T-helper 1 cell treated with Interleukin-12 subunit alpha and Interleukin-12 subunit beta and Interleukin-4 antibody, amounts not matched to agents 30 ng/mL and 1 ng/mL, for 36 hours (primary cell): ENCODE data around the gene ZBTB39. TPM values are rescaled to one million over a fixed set of nuclear protein-coding genes. Genes with fewer than 3 reads are reported as not detected.
"Not testable (repeated sequence)": the region's sequence is repeated elsewhere in the genome, so short reads cannot be mapped to it uniquely, and the experiment has no call there.

ENCODE experiments used
- intact Hi-C: fragments of 100-400 bp; cut with micrococcal nuclease; formaldehyde crosslinking; loops from one replicate; pipeline ENCODE4 v1.15.1; 2024
- total RNA-seq: library from RNA; stranded (reverse); gene quantifications from 2 replicates; pipeline ENCODE4 v1.2.3, GENCODE V29; 2022

Gene ZBTB39
- total RNA-seq, 1 donor from 2014 or later: 9.7 TPM

GRCh38 chr12:57004651-57005050 is 1.7 kb downstream of the ZBTB39 start:
- intact Hi-C loops: loop anchor here (1.0 to 5.0 kb wide), 2 partner anchors 167 to 247 kb away; no protein-coding TSS in a partner anchor

DNA sequence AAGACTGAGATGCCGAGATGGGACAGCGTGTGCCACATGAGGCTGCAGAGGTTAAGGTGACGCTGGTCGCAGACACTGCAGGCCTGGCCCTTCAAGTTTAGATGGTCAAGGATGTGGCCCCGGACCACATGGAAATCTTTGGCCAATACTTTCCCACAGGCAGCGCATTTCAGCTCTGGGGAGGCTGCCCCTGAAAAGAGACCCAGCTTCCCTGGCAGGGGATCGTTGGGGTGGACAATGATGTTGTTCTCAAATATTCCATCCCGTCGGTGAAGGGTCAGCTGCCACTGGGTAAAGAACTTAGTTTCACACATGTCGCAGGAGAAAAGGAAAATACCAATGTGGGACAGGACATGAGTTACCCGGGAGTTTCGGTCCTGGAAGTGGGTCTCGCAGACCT is 3.0 kb downstream of the ZBTB39 start:
- intact Hi-C loops: loop anchor here (5.0 kb wide), 1 partner anchor 166 kb away; no protein-coding TSS in a partner anchor

DNA sequence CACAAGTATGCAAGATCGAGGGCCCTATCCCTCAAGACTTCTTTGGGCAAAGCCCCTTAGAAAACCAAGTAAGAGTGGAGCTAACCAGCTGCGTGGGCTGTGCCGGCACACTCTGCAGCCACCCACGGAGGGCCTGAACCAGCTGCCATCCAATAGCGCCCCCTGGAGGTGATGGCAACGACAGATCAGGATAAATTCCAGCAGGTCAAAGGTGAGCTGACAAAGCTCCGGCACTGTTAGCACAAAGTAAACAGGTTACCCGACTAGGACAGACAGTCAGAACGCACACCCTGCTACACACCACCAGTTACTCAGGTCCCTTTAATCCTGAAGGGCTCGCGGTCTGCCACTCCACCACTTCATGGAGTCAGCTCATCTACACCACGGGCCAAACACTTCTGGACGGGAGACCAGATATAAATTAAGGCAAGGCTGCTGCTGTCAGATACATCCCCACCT is 4.9 kb downstream of the ZBTB39 start:
- intact Hi-C loops: loop anchor here (1.0 to 5.0 kb wide), 4 partner anchors 164 to 489 kb away; no protein-coding TSS in a partner anchor

- intact Hi-C loops: loop anchor here (2.0 to 5.0 kb wide), 2 partner anchors 163 to 488 kb away; no protein-coding TSS in a partner anchor
Observed at GRCh38 chr12:57000393-57000792, 6.0 kb downstream of the ZBTB39 start.

DNA sequence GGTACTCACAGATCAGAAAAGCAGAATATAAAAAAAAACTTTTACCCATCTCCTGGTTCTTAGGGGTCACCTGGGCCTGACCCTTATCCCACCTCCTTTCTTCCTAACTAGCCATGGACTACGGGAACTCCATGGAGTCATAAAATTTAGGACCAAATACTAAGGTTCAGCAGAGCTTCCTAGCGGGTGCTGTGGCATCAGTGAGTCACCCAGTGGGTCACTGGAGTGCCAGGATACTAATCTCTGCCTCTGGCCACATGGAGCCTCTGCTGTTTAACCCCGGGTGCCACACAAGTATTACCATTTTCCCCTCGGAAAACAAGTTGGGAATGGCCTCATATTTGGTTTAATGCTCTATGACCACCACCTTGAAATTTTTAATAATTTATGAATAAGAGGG is 6.9 kb downstream of the ZBTB39 start:
- intact Hi-C loops: loop anchor here (1.0 kb wide), 2 partner anchors 12 to 311 kb away; partner anchors contain the start of gene PTGES3

- intact Hi-C loops: loop anchor here (1.0 kb wide), 2 partner anchors 12 to 311 kb away; partner anchors contain the start of gene PTGES3
Observed at GRCh38 chr12:56998981-56999380, 7.4 kb downstream of the ZBTB39 start.

- intact Hi-C loops: no loop called here
Observed at GRCh38 chr12:56998316-56998715, 8.0 kb downstream of the ZBTB39 start.

- intact Hi-C loops: no loop called here
Observed at GRCh38 chr12:56996793-56997545, 9.4 kb downstream of the ZBTB39 start.

DNA sequence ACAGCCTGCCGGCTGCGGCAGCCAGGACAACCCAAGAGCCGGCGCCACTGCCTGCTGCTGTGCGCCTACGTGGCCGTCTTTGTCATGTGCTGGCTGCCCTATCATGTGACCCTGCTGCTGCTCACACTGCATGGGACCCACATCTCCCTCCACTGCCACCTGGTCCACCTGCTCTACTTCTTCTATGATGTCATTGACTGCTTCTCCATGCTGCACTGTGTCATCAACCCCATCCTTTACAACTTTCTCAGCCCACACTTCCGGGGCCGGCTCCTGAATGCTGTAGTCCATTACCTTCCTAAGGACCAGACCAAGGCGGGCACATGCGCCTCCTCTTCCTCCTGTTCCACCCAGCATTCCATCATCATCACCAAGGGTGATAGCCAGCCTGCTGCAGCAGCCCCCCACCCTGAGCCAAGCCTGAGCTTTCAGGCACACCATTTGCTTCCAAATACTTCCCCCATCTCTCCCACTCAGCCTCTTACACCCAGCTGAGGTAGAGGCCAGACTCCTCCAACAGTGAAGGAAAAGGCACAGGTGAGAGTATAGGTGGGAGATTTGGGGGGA is 10.3 kb downstream of the ZBTB39 start:
- intact Hi-C loops: no loop called here

DNA sequence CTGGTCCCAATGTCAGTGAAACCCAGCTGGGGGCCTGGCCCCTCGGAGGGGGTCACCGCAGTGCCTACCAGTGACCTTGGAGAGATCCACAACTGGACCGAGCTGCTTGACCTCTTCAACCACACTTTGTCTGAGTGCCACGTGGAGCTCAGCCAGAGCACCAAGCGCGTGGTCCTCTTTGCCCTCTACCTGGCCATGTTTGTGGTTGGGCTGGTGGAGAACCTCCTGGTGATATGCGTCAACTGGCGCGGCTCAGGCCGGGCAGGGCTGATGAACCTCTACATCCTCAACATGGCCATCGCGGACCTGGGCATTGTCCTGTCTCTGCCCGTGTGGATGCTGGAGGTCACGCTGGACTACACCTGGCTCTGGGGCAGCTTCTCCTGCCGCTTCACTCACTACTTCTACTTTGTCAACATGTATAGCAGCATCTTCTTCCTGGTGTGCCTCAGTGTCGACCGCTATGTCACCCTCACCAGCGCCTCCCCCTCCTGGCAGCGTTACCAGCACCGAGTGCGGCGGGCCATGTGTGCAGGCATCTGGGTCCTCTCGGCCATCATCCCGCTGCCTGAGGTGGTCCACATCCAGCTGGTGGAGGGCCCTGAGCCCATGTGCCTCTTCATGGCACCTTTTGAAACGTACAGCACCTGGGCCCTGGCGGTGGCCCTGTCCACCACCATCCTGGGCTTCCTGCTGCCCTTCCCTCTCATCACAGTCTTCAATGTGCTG is 11.0 kb downstream of the ZBTB39 start:
- intact Hi-C loops: no loop called here

DNA sequence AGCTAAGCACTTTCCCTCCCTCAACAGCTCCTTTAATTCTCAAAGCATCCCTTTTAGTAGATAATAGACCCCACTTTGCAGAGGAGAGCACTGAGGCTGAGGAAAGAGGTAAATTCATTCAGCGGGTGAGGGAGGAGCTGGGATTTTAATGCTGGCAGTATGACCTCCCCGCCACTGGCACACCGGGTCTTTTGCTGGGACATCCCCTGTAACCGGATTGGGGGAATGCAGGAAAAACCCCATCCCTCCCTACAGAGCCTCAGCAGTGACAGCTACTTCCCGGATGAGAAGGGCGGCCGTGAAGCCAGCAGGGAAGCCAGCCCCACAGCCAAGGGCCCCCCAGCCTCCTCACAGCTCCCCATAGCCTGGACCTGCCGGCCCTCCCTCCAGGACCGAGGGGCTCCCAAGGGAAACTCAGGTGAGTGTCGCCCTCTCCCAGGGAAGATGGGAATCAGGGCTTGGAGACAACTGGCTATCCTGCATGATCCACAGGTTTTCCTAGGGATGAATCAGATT is 12.1 kb downstream of the ZBTB39 start:
- intact Hi-C loops: no loop called here

GRCh38 chr12:56993346-56993745 is 13.0 kb downstream of the ZBTB39 start:
- intact Hi-C loops: no loop called here

DNA sequence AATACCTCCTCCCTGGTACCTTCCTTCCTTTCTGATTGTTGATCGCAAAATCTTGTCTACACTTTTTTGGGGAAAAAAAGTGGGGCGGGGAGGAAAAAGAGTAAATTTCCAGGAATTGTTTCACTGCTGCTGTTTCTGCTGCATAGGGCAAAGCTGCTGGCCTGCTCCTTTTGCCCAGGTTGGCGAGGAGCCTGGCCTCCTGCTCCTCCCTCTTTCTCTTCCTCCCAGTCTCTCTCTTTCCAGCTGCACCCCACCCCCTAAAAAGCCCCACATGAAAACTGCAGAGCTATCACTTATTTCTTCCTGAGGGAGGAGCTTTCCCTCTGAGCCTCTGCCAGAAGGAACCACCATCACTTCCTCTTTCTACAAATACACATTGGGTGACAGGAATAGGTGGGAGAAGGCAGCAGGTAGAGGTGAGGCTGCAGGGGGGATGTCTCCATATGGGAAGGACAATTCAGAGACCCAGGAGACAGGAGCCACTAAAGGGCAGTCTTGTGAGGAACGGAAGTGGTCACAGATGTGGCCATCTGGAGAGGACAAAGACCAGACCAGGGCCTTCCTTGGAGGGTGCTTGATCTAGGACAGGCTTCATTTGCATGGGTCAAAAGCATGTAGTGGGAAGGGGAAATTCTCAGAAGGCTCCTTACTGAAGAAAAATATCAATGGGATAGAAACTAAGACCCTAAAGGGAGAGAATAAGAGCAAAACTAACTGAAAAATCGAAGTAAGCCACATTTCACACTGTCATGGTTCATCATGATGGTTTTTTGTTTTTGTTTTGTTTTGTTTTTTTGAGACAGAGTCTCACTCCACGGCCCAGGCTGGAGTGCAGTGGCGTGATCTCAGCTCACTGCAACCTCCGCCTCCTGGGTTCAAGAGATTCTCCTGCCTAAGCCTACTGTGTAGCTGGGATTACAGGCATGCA is 14.8 kb downstream of the ZBTB39 start:
- intact Hi-C loops: no loop called here

- intact Hi-C loops: no loop called here
Observed at GRCh38 chr12:56990648-56991318, 15.6 kb downstream of the ZBTB39 start.

GRCh38 chr12:56989861-56990610 is 16.3 kb downstream of the ZBTB39 start:
- intact Hi-C loops: no loop called here

GRCh38 chr12:56988207-56988739 is 18.1 kb downstream of the ZBTB39 start:
- intact Hi-C loops: no loop called here

DNA sequence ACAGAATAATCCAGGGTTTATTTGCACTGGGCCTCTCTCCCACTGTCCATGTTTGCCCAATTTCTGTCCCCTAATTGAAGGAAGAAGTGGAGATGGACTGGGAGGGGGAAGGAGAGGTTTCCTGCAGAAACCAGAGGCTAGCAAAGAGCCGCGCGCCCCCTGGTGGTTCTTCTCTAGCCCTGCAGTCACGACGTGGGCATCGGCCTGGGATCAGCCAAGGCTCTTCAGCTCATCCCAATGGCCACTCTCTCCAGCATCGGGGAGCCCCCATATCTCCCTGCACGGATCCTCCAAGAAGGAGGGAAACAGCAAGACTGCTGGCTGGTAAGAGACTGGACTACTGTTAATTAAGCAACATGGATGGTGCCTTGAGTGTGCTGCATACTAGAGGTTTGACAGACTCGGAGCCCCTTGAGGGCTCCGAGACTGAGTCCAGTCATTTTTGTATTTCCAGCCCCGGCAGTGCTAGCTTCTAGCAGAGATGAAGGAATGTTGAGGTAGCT is 18.7 kb downstream of the ZBTB39 start:
- intact Hi-C loops: loop anchor here (1.0 kb wide), 3 partner anchors 12 to 230 kb away; no protein-coding TSS in a partner anchor

GRCh38 chr12:56987011-56987410 is 19.3 kb downstream of the ZBTB39 start:
- intact Hi-C loops: loop anchor here (1.0 kb wide), 3 partner anchors 12 to 230 kb away; no protein-coding TSS in a partner anchor

GRCh38 chr12:56985714-56986113 is 20.6 kb downstream of the ZBTB39 start:
- intact Hi-C loops: not testable (repeated sequence)
